HepG2 (cell line): ENCODE data around the gene HSPA1A. TPM values are rescaled to one million over a fixed set of nuclear protein-coding genes. Genes with fewer than 3 reads are reported as not detected.
A peak's percentile ranks its signal among the peaks of the same experiment; 100 is the strongest.

Experiments used
- ARID5B ChIP-seq: IDR thresholded peaks from 2 replicates; pipeline ENCODE4 v1.4.0; 2020; ENCODE audit warnings: mild to moderate bottlenecking, missing genetic modification reagents
- BRCA1 ChIP-seq: sonication (generic); formaldehyde crosslinking; IDR thresholded peaks from 2 replicates; pipeline ENCODE4 v1.4.0; 2020; ENCODE audit warnings: missing genetic modification reagents
- CENPBD1 ChIP-seq: sonication (generic); formaldehyde crosslinking; IDR thresholded peaks from 2 replicates; pipeline ENCODE4 v1.8.0; 2022; ENCODE audit warnings: missing genetic modification reagents, low read depth, mild to moderate bottlenecking, borderline replicate concordance
- CREB1 ChIP-seq, 2 experiments: fragments of 450-650 bp in 1 of 2; IDR thresholded peaks; 2 replicates each; pipeline ENCODE4 v1.6.1; 2016 to 2017; ENCODE audit warnings: control low read depth in 1 of 2, mild to moderate bottlenecking in 1 of 2, missing compliant biosample characterization in 1 of 2, missing genetic modification characterization in 1 of 2
- GFI1 ChIP-seq: sonication (generic); formaldehyde crosslinking; IDR thresholded peaks from 2 replicates; pipeline ENCODE4 v1.5.0; 2020; ENCODE audit warnings: missing genetic modification reagents, mild to moderate bottlenecking, borderline replicate concordance
- RFXANK ChIP-seq: IDR thresholded peaks from 2 replicates; pipeline ENCODE4 v1.6.1; 2016
- ZBTB2 ChIP-seq: sonication (generic); formaldehyde crosslinking; IDR thresholded peaks from 2 replicates; pipeline ENCODE4 v1.8.0; 2022; ENCODE audit warnings: low read depth, missing genetic modification reagents
- ZNF276 ChIP-seq: sonication (generic); formaldehyde crosslinking; IDR thresholded peaks from 2 replicates; pipeline ENCODE4 v1.4.0; 2020; ENCODE audit warnings: mild to moderate bottlenecking, low read depth, missing genetic modification reagents
- ZNF292 ChIP-seq: sonication (generic); formaldehyde crosslinking; IDR thresholded peaks from 2 replicates; pipeline ENCODE4 v1.8.1; 2022; ENCODE audit warnings: mild to moderate bottlenecking, low read depth, missing genetic modification reagents, borderline replicate concordance
- ZNF331 ChIP-seq: sonication (generic); formaldehyde crosslinking; IDR thresholded peaks from 2 replicates; pipeline ENCODE4 v1.4.0; 2020; ENCODE audit warnings: missing genetic modification reagents
- ZNF720 ChIP-seq: sonication (generic); formaldehyde crosslinking; IDR thresholded peaks from 2 replicates; pipeline ENCODE4 v1.4.0; 2020; ENCODE audit warnings: missing genetic modification reagents
- ZUFSP ChIP-seq: sonication (generic); formaldehyde crosslinking; IDR thresholded peaks from 2 replicates; pipeline ENCODE4 v1.9.0; 2021; ENCODE audit warnings: missing genetic modification reagents, mild to moderate bottlenecking, borderline replicate concordance
- polyA plus RNA-seq, 8 experiments: library from polyadenylated mRNA; depleted of rRNA in 3 of 8; stranded (reverse) in 7 of 8; unstranded in 1 of 8; fragments of >200 nt; fragmentation: Illumina TruSeq in 4 of 8; extraction: Trizol in 4 of 8; gene quantifications; 2 replicates each; pipeline versions ENCODE4 v1.2.1 to v1.2.3, GENCODE V29; 2011 to 2016; ENCODE audit warnings: low read depth in 4 of 8, missing spikeins in 1 of 8, mixed read lengths in 1 of 8; ENCODE audit not compliant: insufficient read depth in 1 of 8
- total RNA-seq, 5 experiments: library from RNA; depleted of rRNA; stranded (reverse); fragments of >200 nt; fragmentation: Illumina TruSeq; extraction: Trizol; gene quantifications; 2 replicates each; pipeline ENCODE4 v1.2.3, GENCODE V29; 2016; ENCODE audit warnings: low read depth in 1 of 5
- TF ChIP-seq, protein P1 (sequence below): sonication (generic); IDR thresholded peaks from 2 replicates; pipeline ENCODE4 v1.6.1; 2016; ENCODE audit warnings: low read depth, borderline replicate concordance
- TF ChIP-seq, protein P2 (sequence below): IDR thresholded peaks from 2 replicates; pipeline ENCODE4 v1.6.1; 2016; ENCODE audit warnings: low read depth, borderline replicate concordance
- TF ChIP-seq, protein P3 (sequence below): IDR thresholded peaks from 2 replicates; pipeline ENCODE4 v1.6.1; 2016

Gene HSPA1A
- total and polyA plus RNA-seq, 2 of the 13 experiments (the other 11 are each of a cell fraction or from before 2014, with no cell fraction given) = 44.5 to 85.0 TPM

DNA sequence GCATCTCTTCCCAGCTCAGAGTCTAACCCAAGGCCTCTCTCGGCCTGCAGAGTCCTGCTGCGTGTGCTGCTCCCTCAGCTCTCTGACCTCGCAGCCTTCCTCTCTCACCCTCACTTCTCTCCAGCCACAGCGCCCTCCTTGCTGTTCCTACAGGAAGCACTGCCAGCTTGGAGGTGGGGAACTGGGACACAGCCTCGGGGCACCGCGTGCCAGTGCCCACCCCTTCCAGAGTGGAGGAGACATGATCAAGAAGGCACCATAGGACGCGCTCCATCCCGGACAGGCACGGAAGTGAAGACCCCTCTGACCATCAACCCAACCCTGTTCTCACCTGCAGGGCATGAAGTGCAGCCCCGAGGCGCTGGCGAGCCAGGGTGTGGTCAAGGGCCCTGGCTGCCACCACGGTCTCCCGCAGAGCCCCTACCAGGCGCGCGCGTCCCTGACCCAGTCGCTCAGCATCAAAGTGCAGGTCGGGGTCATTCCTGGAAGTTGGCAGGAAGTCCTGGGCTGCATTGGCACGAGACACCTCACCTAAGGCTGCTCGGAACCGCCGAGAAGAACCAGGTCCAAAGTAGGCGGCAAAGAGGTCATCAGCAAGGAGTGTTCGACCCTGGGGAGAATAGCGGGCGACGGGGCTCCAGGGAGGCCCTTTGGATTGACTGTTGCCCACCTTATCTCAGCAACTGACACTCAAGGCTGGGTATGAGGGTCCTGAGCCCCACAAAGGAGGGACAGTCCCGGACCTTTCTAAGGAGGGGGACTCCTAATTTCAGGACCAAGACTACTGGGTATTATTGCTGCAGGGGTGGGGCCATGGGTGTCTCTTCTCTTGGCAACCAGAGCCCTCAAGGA lies 39.5 kb upstream of the HSPA1A start (continued):
- no peak for TF ChIP-seq ZNF276
- TF ChIP-seq, protein P1, sequence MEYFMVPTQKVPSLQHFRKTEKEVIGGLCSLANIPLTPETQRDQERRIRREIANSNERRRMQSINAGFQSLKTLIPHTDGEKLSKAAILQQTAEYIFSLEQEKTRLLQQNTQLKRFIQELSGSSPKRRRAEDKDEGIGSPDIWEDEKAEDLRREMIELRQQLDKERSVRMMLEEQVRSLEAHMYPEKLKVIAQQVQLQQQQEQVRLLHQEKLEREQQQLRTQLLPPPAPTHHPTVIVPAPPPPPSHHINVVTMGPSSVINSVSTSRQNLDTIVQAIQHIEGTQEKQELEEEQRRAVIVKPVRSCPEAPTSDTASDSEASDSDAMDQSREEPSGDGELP = no peak
- TF ChIP-seq ZNF292 (CRISPR knock-in tag) = peak; percentile 9; the same call in 1 of the 2 replicates
- TF ChIP-seq BRCA1 (CRISPR knock-in tag) = no peak
- TF ChIP-seq ZBTB2 (CRISPR knock-in tag) = no peak
- TF ChIP-seq GFI1 (CRISPR knock-in tag) = no peak
- no peak for TF ChIP-seq ZUFSP (CRISPR knock-in tag)
- no peak for TF ChIP-seq CREB1 (IDR thresholded peaks at IDR 0.05)
- no peak for TF ChIP-seq CREB1 (CRISPR knock-in tag; IDR thresholded peaks at IDR 0.05)
- TF ChIP-seq, protein P2, sequence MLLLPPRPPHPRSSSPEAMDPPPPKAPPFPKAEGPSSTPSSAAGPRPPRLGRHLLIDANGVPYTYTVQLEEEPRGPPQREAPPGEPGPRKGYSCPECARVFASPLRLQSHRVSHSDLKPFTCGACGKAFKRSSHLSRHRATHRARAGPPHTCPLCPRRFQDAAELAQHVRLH (CRISPR knock-in tag) = 0 out of 2 replicates have a peak, but pooled peaks have one; percentile 15
- no peak for TF ChIP-seq ZNF331
- TF ChIP-seq ZNF720 (CRISPR knock-in tag) = no peak
- no peak for TF ChIP-seq CENPBD1 (CRISPR knock-in tag)
- no peak for TF ChIP-seq RFXANK (CRISPR knock-in tag)
- TF ChIP-seq, protein P3, sequence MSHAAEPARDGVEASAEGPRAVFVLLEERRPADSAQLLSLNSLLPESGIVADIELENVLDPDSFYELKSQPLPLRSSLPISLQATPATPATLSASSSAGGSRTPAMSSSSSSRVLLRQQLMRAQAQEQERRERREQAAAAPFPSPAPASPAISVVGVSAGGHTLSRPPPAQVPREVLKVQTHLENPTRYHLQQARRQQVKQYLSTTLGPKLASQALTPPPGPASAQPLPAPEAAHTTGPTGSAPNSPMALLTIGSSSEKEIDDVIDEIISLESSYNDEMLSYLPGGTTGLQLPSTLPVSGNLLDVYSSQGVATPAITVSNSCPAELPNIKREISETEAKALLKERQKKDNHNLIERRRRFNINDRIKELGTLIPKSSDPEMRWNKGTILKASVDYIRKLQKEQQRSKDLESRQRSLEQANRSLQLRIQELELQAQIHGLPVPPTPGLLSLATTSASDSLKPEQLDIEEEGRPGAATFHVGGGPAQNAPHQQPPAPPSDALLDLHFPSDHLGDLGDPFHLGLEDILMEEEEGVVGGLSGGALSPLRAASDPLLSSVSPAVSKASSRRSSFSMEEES = no peak
- TF ChIP-seq ARID5B (CRISPR knock-in tag) = peak; percentile 58
